Panc1 (cell line): ENCODE results near the gene OSER1.

ENCODE experiments used
- TF ChIP-seq, protein P1 (sequence below), 2 experiments: IDR thresholded peaks; 2 replicates each; pipeline ENCODE4 v1.6.1; 2011 to 2012; ENCODE audit warnings: low read depth in 2 of 2, control low read depth in 1 of 2, low read length in 1 of 2, mild to moderate bottlenecking in 1 of 2, moderate library complexity in 1 of 2; ENCODE audit not compliant: insufficient read depth in 1 of 2
- TF ChIP-seq, protein P2 (sequence below): fragments of 450-650 bp; IDR thresholded peaks from 2 replicates; pipeline ENCODE4 v1.5.1; 2017; ENCODE audit warnings: mild to moderate bottlenecking

DNA sequence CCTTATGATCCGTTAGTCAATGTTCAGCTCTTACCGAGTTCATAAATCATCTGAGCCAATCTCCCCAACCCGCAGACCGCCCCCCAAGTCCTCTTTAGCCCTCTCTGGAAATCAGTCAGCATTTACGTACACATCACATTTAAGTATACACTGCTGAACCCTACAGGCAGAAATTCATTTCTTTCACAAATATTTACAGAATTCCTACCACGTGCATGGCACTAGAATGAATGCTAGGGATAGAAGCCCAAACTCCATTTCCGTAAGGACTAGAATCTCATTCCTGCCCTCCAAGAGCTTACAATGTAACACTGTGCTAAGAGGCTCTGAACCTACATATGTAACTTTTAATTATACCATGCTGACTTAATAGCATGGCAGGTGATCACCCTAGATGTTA, 1.8 kb downstream of the OSER1 start:
- TF ChIP-seq, protein P1, sequence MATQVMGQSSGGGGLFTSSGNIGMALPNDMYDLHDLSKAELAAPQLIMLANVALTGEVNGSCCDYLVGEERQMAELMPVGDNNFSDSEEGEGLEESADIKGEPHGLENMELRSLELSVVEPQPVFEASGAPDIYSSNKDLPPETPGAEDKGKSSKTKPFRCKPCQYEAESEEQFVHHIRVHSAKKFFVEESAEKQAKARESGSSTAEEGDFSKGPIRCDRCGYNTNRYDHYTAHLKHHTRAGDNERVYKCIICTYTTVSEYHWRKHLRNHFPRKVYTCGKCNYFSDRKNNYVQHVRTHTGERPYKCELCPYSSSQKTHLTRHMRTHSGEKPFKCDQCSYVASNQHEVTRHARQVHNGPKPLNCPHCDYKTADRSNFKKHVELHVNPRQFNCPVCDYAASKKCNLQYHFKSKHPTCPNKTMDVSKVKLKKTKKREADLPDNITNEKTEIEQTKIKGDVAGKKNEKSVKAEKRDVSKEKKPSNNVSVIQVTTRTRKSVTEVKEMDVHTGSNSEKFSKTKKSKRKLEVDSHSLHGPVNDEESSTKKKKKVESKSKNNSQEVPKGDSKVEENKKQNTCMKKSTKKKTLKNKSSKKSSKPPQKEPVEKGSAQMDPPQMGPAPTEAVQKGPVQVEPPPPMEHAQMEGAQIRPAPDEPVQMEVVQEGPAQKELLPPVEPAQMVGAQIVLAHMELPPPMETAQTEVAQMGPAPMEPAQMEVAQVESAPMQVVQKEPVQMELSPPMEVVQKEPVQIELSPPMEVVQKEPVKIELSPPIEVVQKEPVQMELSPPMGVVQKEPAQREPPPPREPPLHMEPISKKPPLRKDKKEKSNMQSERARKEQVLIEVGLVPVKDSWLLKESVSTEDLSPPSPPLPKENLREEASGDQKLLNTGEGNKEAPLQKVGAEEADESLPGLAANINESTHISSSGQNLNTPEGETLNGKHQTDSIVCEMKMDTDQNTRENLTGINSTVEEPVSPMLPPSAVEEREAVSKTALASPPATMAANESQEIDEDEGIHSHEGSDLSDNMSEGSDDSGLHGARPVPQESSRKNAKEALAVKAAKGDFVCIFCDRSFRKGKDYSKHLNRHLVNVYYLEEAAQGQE (IDR thresholded peaks at IDR 0.05; ENCODE audit: insufficient read depth in 1 of 2, low read depth in 2 of 2, low read length in 1 of 2) = no peak
- TF ChIP-seq, protein P2, sequence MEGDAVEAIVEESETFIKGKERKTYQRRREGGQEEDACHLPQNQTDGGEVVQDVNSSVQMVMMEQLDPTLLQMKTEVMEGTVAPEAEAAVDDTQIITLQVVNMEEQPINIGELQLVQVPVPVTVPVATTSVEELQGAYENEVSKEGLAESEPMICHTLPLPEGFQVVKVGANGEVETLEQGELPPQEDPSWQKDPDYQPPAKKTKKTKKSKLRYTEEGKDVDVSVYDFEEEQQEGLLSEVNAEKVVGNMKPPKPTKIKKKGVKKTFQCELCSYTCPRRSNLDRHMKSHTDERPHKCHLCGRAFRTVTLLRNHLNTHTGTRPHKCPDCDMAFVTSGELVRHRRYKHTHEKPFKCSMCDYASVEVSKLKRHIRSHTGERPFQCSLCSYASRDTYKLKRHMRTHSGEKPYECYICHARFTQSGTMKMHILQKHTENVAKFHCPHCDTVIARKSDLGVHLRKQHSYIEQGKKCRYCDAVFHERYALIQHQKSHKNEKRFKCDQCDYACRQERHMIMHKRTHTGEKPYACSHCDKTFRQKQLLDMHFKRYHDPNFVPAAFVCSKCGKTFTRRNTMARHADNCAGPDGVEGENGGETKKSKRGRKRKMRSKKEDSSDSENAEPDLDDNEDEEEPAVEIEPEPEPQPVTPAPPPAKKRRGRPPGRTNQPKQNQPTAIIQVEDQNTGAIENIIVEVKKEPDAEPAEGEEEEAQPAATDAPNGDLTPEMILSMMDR = no peak
